Heart left ventricle (tissue), 13 donors: ENCODE measurements around the gene TRABD2A.

Experiments used
- CTCF ChIP-seq, 12 donors: fragments of 200-600 bp; sonication (generic) in 4 of 12; IDR thresholded peaks; one replicate each; pipeline versions ENCODE4 v1.5.0 to v1.8.0; 2018 to 2022; ENCODE audit warnings: antibody characterized with exemption in 12 of 12, mild to moderate bottlenecking in 5 of 12
- POLR2A ChIP-seq, 2 donors: fragments of 450-650 bp; IDR thresholded peaks; one replicate each; pipeline ENCODE4 v1.6.1; 2017; ENCODE audit warnings: antibody characterized with exemption in 2 of 2, mild to moderate bottlenecking in 2 of 2, moderate library complexity in 2 of 2
- donor health status: ischemic (EF 13 %, LVEDD 7.1; RV severe dilation, severe dysfunction).
- donor health status: DM: no; HTN: yes; CAD: no.
- donor health status: DM: no; HTN: no; CAD: no.
- donor health status: ischemic (EF 25% LVEDD 6.9; RV normal size, moderate dysfunction).
- donor health status: ischemic (EF 25% LVEDD 5.7; RV mildly dilated, moderate dysfunction).
- donor health status: ischemic (EF 35%, LVEDD 5.7; RV mildly dilated, moderate dysfunction).
- donor health status: nonischemic (EF 11% LVEDD 7.7; RV severe dilation, severe dysfunction).
- donor health status: DM: yes; HTN: yes; CAD: no.
- donor health status: PGD.
- donor health status: ischemic (EF 29% LVEDD 5.4; RV normal size, mild dysfunction).
- donor health status: nonischemic (EF 23%, LVEDD 6.1; RV moderate dilation, normal function).

- TF ChIP-seq CTCF (IDR thresholded peaks at IDR 0.05) = peak; percentile 95 to 99 (median 98)
- no peak for TF ChIP-seq POLR2A (IDR thresholded peaks at IDR 0.05)
Observed at GRCh38 chr2:84925724-84926376, 45.0 kb upstream of the TRABD2A start.
